ENCODE data around the gene RBMS3. TPM values are rescaled to one million over a fixed set of nuclear protein-coding genes. Genes with fewer than 3 reads are reported as not detected.
"Not testable (repeated sequence)": the region's sequence is repeated elsewhere in the genome, so short reads cannot be mapped to it uniquely, and the experiment has no call there.

Gene RBMS3
- total and polyA plus RNA-seq, 4 donors, result 4.8 to 117 (median 29.4) TPM

DNA sequence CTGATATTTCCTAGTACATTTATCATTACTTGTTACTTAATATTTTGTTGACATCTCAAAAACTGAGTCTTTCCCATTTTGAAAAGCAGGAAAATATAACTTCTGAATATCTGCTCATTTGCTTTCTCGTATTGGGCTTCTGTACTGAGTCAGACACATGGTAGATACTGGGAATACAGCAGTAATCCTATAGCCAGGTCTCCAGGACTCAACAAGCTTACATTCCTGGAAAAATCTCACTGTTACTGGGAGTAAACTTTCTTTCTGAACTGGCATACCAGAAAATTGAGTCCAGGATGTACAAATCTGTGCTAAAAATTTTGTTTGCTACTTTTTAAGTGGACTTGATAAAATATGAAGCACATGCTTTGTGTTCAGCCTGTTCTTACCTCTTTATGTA, 240.4 kb downstream of the RBMS3 start:
- no peak overlapping the region for H3K27ac ChIP-seq (ENCODE audit: low read depth in 1 of 2, low read length in 1 of 2)
- no peaks in the 10 kb centered on the region for H3K36me3 ChIP-seq (ENCODE audit: control insufficient read depth in 4 of 4, insufficient read depth in 4 of 4, low read length in 4 of 4)
- H3K4me3 ChIP-seq, result no peak overlapping the region
- no peak overlapping the region for H3K9ac ChIP-seq (ENCODE audit: insufficient read depth in 1 of 2, low read length in 2 of 2)
- no peaks in the 10 kb centered on the region for H3K27me3 ChIP-seq (ENCODE audit: control insufficient read depth in 3 of 3, insufficient read depth in 3 of 3, low read length in 2 of 3)
- peaks cover 0 to 4% (median under 1%) of the 10 kb centered on the region in 4 donors for H3K9me3 ChIP-seq (ENCODE audit: control insufficient read depth in 4 of 4, insufficient read depth in 3 of 4, low read length in 3 of 4)
- TF ChIP-seq, protein P1, sequence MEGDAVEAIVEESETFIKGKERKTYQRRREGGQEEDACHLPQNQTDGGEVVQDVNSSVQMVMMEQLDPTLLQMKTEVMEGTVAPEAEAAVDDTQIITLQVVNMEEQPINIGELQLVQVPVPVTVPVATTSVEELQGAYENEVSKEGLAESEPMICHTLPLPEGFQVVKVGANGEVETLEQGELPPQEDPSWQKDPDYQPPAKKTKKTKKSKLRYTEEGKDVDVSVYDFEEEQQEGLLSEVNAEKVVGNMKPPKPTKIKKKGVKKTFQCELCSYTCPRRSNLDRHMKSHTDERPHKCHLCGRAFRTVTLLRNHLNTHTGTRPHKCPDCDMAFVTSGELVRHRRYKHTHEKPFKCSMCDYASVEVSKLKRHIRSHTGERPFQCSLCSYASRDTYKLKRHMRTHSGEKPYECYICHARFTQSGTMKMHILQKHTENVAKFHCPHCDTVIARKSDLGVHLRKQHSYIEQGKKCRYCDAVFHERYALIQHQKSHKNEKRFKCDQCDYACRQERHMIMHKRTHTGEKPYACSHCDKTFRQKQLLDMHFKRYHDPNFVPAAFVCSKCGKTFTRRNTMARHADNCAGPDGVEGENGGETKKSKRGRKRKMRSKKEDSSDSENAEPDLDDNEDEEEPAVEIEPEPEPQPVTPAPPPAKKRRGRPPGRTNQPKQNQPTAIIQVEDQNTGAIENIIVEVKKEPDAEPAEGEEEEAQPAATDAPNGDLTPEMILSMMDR (IDR thresholded peaks at IDR 0.05; ENCODE audit: control extremely low read depth, extremely low read depth), result no peak
- no peak for ATAC-seq (ENCODE audit: insufficient read depth, low FRiP score)
- 86 to 93% methylated on average over 1 of the region's 1 CpG for WGBS, 2 donors
- peaks cover 0 to 15% (median 9%) of the 10 kb centered on the region in 5 donors for H3K4me1 ChIP-seq (ENCODE audit: control insufficient read depth in 5 of 5, insufficient read depth in 5 of 5, low read length in 5 of 5)
- DNase-seq, result no peak

DNA sequence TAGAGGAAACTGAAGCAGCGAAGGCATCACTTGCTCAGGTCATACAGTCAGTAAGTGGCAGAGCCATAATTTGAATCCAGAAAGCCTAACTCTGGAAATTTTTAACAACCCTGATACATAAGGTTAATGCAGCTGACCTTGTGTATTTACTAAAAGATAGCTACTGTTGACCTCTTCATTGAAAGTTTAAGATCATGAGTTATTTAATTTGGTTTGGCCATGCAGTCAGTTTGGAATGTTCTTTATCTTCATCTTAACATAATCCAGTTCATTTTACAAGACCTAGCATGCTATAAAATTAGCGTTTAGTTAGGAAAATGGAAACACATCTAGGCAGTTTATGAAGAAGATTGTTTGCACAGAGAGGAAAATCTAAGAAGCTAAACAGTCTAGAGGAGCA, 240.9 kb downstream of the RBMS3 start:
- ATAC-seq (ENCODE audit: insufficient read depth, low FRiP score) (no peak), DNase-seq (no peak)
- WGBS, 2 donors, result 74 to 85% methylated on average over 2 of the region's 2 CpGs
- Histone ChIP-seq H3K27me3 (ENCODE audit: control insufficient read depth in 3 of 3, insufficient read depth in 3 of 3, low read length in 2 of 3) (no peaks in the 10 kb centered on the region), H3K4me1 (ENCODE audit: control insufficient read depth in 5 of 5, insufficient read depth in 5 of 5, low read length in 5 of 5) (peaks cover 0 to 15% (median 9%) of the 10 kb centered on the region in 5 donors), H3K9ac (ENCODE audit: insufficient read depth in 1 of 2, low read length in 2 of 2) (no peak overlapping the region), H3K36me3 (ENCODE audit: control insufficient read depth in 4 of 4, insufficient read depth in 4 of 4, low read length in 4 of 4) (no peaks in the 10 kb centered on the region), H3K9me3 (ENCODE audit: control insufficient read depth in 4 of 4, insufficient read depth in 3 of 4, low read length in 3 of 4) (peaks cover 0 to 2% (median under 1%) of the 10 kb centered on the region in 4 donors), H3K4me3 (no peak overlapping the region), H3K27ac (ENCODE audit: low read depth in 1 of 2, low read length in 1 of 2) (no peak overlapping the region)
- TF ChIP-seq, protein P1 (IDR thresholded peaks at IDR 0.05; ENCODE audit: control extremely low read depth, extremely low read depth), result no peak

DNA sequence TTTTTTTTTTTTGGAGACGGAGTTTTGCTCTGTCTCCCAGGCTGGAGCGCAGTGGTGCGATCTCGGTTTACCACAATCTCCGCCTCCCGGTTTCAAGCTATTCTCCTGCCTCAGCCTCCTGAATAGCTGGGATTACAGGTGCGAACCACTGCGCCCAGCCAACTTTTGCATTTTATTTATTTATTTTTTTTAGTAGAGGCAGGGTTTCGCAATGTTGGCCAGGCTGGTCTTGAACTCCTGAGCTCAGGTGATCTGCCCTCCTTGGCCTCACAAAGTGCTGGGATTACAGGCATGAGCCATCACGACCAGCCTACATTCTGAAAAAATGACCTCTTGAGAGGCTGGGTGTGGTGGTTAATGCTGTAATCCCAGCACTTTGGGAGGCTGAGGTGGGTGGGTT, 243.6 kb downstream of the RBMS3 start:
- ATAC-seq (ENCODE audit: insufficient read depth, low FRiP score), result not testable (repeated sequence)
- peaks cover 0 to 22% (median 9%) of the 10 kb centered on the region in 5 donors for H3K4me1 ChIP-seq (ENCODE audit: control insufficient read depth in 5 of 5, insufficient read depth in 5 of 5, low read length in 5 of 5)

GRCh38 chr3:29525254-29525881, 244.5 kb downstream of the RBMS3 start:
- Histone ChIP-seq H3K9ac (ENCODE audit: insufficient read depth in 1 of 2, low read length in 2 of 2) (peak overlapping the region in 1 of 2 donors; percentile 47), H3K9me3 (ENCODE audit: control insufficient read depth in 4 of 4, insufficient read depth in 3 of 4, low read length in 3 of 4) (no peaks in the 10 kb centered on the region), H3K36me3 (ENCODE audit: control insufficient read depth in 4 of 4, insufficient read depth in 4 of 4, low read length in 4 of 4) (no peaks in the 10 kb centered on the region), H3K27ac (ENCODE audit: low read depth in 1 of 2, low read length in 1 of 2) (peak overlapping the region in 1 of 2 donors; percentile 56), H3K4me3 (no peak overlapping the region), H3K27me3 (ENCODE audit: control insufficient read depth in 3 of 3, insufficient read depth in 3 of 3, low read length in 2 of 3) (no peaks in the 10 kb centered on the region), H3K4me1 (ENCODE audit: control insufficient read depth in 5 of 5, insufficient read depth in 5 of 5, low read length in 5 of 5) (peaks cover 0 to 22% (median 9%) of the 10 kb centered on the region in 5 donors)
- ATAC-seq (ENCODE audit: insufficient read depth, low FRiP score) (peak; percentile 55), DNase-seq (peak; percentile 75 to 93 (median 90))
- WGBS, 2 donors, result 24 to 64% methylated on average over 1 of the region's 1 CpG
- TF ChIP-seq, protein P1 (IDR thresholded peaks at IDR 0.05; ENCODE audit: control extremely low read depth, extremely low read depth), result no peak

More for the DNA sequence above, 243.6 kb downstream of the RBMS3 start:
- not testable (repeated sequence) for H3K9ac ChIP-seq (ENCODE audit: insufficient read depth in 1 of 2, low read length in 2 of 2); H3K9me3 ChIP-seq (ENCODE audit: control insufficient read depth in 4 of 4, insufficient read depth in 3 of 4, low read length in 3 of 4); H3K27me3 ChIP-seq (ENCODE audit: control insufficient read depth in 3 of 3, insufficient read depth in 3 of 3, low read length in 2 of 3); H3K36me3 ChIP-seq (ENCODE audit: control insufficient read depth in 4 of 4, insufficient read depth in 4 of 4, low read length in 4 of 4); H3K4me3 ChIP-seq; DNase-seq
- 89 to 93% methylated on average over 10 of the region's 10 CpGs for WGBS, 2 donors
- H3K27ac ChIP-seq (ENCODE audit: low read depth in 1 of 2, low read length in 1 of 2), result peak overlapping the region; percentile 38 to 79

Data from lung (tissue), 12 donors.